Breast epithelium (tissue), 3 donors: ENCODE data around the gene DPY19L1.

ENCODE experiments used
- CTCF ChIP-seq, 3 donors: fragments of 450-650 bp; IDR thresholded peaks; one replicate each; pipeline ENCODE4 v1.5.1; 2016 to 2017; ENCODE audit warnings: antibody characterized with exemption in 3 of 3, mild to moderate bottlenecking in 3 of 3, moderate library complexity in 3 of 3
- POLR2A ChIP-seq: fragments of 450-650 bp; IDR thresholded peaks from one replicate; pipeline ENCODE4 v1.6.1; 2016; ENCODE audit warnings: antibody characterized with exemption, mild to moderate bottlenecking, moderate library complexity
- POLR2AphosphoS5 ChIP-seq, 3 donors: sonication (generic); formaldehyde crosslinking; IDR thresholded peaks; one replicate each; pipeline ENCODE4 v1.6.1; 2017; ENCODE audit warnings: antibody characterized with exemption in 3 of 3

- TF ChIP-seq CTCF (IDR thresholded peaks at IDR 0.05) (no peak), POLR2AphosphoS5 (IDR thresholded peaks at IDR 0.05) (no peak), POLR2A (no peak)
These were observed 41.5 kb downstream of the DPY19L1 start for GRCh38 chr7:34995757-34996156.
